COLO668 (cell line): ENCODE data around the gene CTAGE8.
"Not testable (repeated sequence)": the region's sequence is repeated elsewhere in the genome, so short reads cannot be mapped to it uniquely, and the experiment has no call there.

Experiments used
- DNase-seq: peaks from one replicate; lab custom pipeline; 2025; ENCODE audit not compliant: unreplicated experiment; lab: John Stamatoyannopoulos, UW

CTAGE8 gene

GRCh38 chr7:144269188-144269587 is at the start of gene CTAGE8:
Gene CTAGE8, minus strand, starts transcription at chr7:144269288. Its CDS starts 38 bp downstream, at chr7:144269250.
- not testable (repeated sequence) for DNase-seq

- DNase-seq, result not testable (repeated sequence)
Measured at GRCh38 chr7:144317537-144317936, 48.4 kb upstream of the CTAGE8 start.

- not testable (repeated sequence) for DNase-seq
Measured at GRCh38 chr7:144311872-144312469, 42.9 kb upstream of the CTAGE8 start, which contains the start of gene OR2A1. Gene OR2A1, plus strand, starts transcription at chr7:144312419. Its CDS starts 5,706 bp downstream, at chr7:144318125.

- not testable (repeated sequence) for DNase-seq
Measured at GRCh38 chr7:144311218-144311617, 42.1 kb upstream of the CTAGE8 start.

GRCh38 chr7:144309702-144310101 is 40.6 kb upstream of the CTAGE8 start:
- DNase-seq, result not testable (repeated sequence)

GRCh38 chr7:144305156-144305555 is 36.1 kb upstream of the CTAGE8 start:
- not testable (repeated sequence) for DNase-seq

GRCh38 chr7:144303607-144304006 is 34.5 kb upstream of the CTAGE8 start:
- not testable (repeated sequence) for DNase-seq

GRCh38 chr7:144302578-144303303 is 33.7 kb upstream of the CTAGE8 start:
- DNase-seq, result not testable (repeated sequence)

GRCh38 chr7:144293794-144294499 is 24.9 kb upstream of the CTAGE8 start:
- DNase-seq, result not testable (repeated sequence)

- not testable (repeated sequence) for DNase-seq
Measured at GRCh38 chr7:144292384-144293161, 23.5 kb upstream of the CTAGE8 start.

GRCh38 chr7:144291607-144292006 is 22.5 kb upstream of the CTAGE8 start:
- DNase-seq, result not testable (repeated sequence)

GRCh38 chr7:144287171-144287784 is 18.2 kb upstream of the CTAGE8 start:
- DNase-seq, result not testable (repeated sequence)

- not testable (repeated sequence) for DNase-seq
Measured at GRCh38 chr7:144283716-144284115, 14.6 kb upstream of the CTAGE8 start.

- not testable (repeated sequence) for DNase-seq
Measured at GRCh38 chr7:144282490-144282889, 13.4 kb upstream of the CTAGE8 start.

GRCh38 chr7:144281981-144282380 is 12.9 kb upstream of the CTAGE8 start:
- not testable (repeated sequence) for DNase-seq

- DNase-seq, result not testable (repeated sequence)
Measured at GRCh38 chr7:144280010-144280409, 10.9 kb upstream of the CTAGE8 start.

- not testable (repeated sequence) for DNase-seq
Measured at GRCh38 chr7:144275281-144275680, 6.2 kb upstream of the CTAGE8 start.

GRCh38 chr7:144264692-144265091 is 4.4 kb downstream of the CTAGE8 start, which contains the start of gene OR2A7:
Gene OR2A7, minus strand, starts transcription at chr7:144264792. Its CDS starts 5,164 bp downstream, at chr7:144259628.
- not testable (repeated sequence) for DNase-seq

GRCh38 chr7:144262128-144262527 is 7.0 kb downstream of the CTAGE8 start:
- DNase-seq, result not testable (repeated sequence)

GRCh38 chr7:144259067-144259466 is 10.0 kb downstream of the CTAGE8 start:
- DNase-seq, result not testable (repeated sequence)
